Urothelium cell line (cell line): ENCODE data around the gene PTPRK.

Experiments
- DNase-seq: peaks from one replicate; pipeline ENCODE4 v3.0.0; 2011; ENCODE audit warnings: low spot score, mixed read lengths
- FAIRE-seq: peaks from 2 replicates; lab custom pipeline; 2011; peaks lifted over from hg19 to GRCh38; lab: Jason Lieb, UNC

Gene PTPRK

DNA sequence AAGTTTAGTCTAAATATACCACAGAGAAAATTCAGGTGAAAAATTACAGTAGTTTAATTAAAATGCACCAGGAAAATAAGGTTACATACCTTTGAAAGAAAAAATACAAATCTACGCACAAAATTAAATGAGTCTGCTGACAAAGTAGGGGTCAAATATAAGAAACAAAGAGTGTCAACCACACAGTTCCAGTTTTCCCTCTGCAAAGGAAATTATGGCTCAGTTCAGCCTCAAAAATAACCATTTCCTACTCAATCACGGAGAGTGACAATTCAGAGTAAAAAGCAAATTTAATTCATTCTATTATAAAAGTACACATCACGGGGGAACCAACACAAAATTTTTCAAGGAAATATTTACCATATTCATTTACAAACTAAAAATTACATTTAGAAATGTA, 124.8 kb downstream of the PTPRK start:
- FAIRE-seq (no peak), DNase-seq (no peak)

- DNase-seq = no peak
- FAIRE-seq = no peak
Observed at GRCh38 chr6:128395188-128395587, 125.2 kb downstream of the PTPRK start.

- DNase-seq (no peak), FAIRE-seq (no peak)
Observed at GRCh38 chr6:128394167-128394566, 126.2 kb downstream of the PTPRK start.

GRCh38 chr6:128389820-128390534, 130.4 kb downstream of the PTPRK start:
- FAIRE-seq (no peak), DNase-seq (no peak)

DNA sequence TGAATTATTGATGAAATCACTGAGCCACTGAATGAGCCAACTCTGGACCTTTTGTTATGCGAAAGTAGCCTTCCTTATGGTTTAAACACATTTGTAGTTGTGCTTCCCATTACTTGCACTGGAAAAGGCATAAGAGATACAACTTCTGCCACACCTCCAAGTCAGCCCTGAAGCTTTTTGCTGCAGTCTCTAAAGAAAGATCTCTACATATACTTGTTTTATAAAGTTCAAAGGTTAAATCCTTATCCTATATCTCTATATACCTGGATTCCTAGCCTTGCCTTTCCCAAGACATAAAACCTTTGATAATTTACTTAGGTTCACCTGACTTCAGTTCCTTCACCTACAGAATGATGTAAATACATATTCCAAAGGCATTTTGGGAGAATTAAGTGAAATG, 132.0 kb downstream of the PTPRK start:
- DNase-seq (no peak), FAIRE-seq (no peak)

DNA sequence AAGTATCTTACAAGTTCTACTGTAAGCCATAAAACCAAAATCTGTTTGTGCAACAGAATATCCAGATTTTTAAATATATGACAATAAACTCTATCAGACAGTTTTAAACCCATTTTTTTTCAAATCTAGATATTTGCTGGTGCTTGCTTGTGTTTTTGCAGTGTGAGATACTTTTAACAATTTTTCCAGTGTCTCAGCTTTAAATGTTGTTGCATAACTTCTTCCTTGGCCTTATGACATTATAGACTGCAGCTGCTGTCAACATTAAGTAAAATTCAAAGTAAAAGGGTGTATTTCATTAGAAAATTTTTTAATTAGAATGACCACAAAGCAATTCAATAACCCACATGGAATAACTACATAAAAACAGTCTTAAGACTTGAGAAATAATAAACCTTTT, 139.5 kb downstream of the PTPRK start:
- FAIRE-seq (no peak), DNase-seq (no peak)

DNA sequence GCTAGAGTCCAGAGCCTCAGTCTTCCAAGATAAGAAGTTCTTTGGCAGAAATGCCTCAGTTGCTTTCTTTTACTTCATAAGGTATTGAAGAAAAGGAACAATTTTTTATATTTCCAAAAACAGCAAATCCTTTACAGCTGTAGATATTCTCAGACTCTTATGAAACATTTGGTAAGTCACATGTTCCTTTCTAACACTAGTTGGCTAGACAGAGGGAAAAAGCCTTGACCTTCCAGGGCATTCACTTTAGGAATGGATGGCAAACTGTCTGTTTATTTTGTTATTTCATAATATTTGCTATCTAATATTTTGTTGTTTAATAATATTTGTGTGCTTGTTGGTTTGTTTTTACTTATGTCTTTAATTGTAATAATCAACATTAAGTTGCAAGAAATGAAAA, 140.8 kb downstream of the PTPRK start:
- FAIRE-seq (no peak), DNase-seq (no peak)

DNA sequence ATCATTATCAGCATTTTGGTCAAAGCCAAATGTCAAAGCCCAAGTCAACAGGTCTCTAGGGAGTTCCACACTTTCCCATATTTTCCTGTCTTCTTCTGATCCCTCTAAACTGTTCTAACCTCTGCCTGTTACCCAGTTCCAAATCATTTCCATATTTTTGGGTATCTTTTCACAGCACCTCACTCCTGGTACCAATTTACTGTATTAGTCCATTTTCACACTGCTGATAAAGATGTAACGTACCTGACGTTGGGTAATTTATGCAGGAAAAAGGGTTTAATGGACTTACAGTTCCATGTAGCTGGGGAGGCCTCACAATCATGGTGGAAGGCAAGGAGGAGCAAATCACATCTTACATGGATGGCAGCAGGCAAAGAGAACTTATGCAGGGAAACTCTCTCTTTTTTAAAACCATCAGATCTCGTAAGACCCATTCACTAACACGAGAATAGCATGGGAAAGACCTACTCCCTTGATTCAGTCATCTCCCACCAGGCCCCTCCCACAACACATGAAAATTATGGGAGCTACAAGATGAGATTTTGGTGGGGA, 143.4 kb downstream of the PTPRK start:
- no peak for FAIRE-seq
- DNase-seq = no peak

GRCh38 chr6:128371136-128371535, 149.3 kb downstream of the PTPRK start:
- no peak for DNase-seq
- no peak for FAIRE-seq

DNA sequence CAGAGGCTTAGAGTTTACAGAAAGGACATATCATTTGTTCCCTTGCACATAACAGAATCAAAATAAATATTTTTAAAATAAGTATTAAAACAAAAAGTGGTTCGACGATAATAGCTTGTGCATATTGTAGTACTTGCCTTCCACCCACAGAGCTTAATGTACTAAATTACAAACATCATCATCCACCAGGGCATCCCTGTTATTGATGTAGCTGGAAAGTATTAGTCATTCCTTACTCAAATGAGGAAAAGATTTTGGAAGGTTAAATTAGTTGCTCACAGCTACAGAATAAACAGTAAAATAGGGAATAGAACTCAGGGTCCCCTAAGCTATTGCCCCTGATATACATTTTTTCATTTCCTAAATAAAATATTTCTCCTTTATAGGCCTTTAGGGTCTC, 150.3 kb downstream of the PTPRK start:
- no peak for FAIRE-seq
- peak; percentile 4 for DNase-seq

- FAIRE-seq (no peak), DNase-seq (no peak)
Observed at GRCh38 chr6:128368213-128368944, 152.0 kb downstream of the PTPRK start.

- DNase-seq (no peak), FAIRE-seq (no peak)
Observed at GRCh38 chr6:128367437-128367836, 153.0 kb downstream of the PTPRK start.

- DNase-seq (no peak), FAIRE-seq (no peak)
Observed at GRCh38 chr6:128365520-128366160, 154.8 kb downstream of the PTPRK start.

DNA sequence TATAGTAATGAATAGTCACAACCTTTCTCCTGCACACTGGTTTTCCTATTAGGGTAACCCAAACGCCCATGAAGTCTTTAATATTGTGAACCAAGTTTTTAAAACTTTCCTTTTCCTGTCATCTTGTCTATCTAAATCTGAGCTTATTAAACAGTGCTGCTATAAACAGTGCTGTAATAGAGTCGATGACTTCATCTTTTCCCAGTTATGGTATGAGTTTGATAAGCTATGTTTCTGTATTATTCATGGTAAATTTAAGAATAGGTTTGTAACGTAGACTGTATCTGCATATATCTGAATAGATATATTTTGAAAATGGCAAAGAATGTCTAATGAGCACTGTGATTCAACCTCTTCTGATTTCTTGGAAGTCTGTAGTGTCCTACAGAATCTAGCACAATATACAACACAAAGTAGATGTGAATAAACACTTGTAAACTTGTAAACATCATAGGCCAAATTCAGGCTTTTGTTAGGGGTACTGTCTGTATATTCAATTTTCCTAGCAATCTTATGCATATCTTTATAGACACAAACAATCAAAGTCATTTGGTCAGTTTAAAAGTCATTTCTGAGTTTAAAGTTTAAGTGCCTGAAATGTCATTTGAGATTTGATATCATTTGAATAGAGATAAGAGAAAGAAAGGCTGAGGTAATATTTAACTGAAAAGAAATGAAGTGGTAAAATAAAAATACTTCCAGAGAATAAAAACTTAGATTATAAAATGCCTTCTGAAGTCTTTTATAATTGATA, 155.5 kb downstream of the PTPRK start:
- FAIRE-seq = no peak
- no peak for DNase-seq

DNA sequence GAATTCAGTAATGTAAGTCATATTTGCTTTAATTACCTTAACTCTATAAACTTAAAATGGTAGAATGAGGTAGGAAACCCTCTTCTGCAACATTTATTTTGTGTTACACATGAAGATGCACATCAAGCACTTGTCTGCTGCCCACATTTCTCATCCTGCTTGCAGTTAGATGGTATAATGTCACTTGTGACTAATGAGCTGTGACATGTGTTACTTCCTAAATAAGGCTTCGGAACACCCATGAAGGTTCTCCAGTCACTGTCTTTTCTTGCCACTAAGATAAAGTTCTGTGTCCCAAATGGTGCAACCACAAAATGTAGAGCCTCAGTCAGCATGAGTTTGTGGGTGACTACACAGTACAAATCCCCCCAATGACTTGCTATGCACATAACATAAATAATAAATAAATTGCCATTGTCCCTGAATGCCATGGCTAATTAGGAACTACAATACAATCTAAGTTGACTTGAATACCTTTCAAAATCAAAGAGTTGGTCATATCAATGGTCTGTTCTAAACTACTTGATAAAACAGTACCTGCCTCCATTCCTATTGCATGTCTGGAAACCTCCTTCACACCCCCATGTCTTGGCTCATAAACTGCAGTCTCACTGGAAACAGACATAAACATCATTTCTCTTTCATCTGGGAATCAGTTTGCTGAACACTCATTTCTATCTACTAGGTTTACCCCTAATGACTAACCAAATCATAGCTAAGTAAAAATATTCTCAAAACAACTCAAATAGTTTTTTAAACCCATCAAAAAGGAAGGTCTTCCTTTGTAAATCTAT, 157.2 kb downstream of the PTPRK start:
- DNase-seq (no peak), FAIRE-seq (no peak)

- FAIRE-seq (no peak), DNase-seq (no peak)
Observed at GRCh38 chr6:128361378-128361777, 159.0 kb downstream of the PTPRK start.

- DNase-seq (no peak), FAIRE-seq (no peak)
Observed at GRCh38 chr6:128358244-128358776, 162.1 kb downstream of the PTPRK start.

DNA sequence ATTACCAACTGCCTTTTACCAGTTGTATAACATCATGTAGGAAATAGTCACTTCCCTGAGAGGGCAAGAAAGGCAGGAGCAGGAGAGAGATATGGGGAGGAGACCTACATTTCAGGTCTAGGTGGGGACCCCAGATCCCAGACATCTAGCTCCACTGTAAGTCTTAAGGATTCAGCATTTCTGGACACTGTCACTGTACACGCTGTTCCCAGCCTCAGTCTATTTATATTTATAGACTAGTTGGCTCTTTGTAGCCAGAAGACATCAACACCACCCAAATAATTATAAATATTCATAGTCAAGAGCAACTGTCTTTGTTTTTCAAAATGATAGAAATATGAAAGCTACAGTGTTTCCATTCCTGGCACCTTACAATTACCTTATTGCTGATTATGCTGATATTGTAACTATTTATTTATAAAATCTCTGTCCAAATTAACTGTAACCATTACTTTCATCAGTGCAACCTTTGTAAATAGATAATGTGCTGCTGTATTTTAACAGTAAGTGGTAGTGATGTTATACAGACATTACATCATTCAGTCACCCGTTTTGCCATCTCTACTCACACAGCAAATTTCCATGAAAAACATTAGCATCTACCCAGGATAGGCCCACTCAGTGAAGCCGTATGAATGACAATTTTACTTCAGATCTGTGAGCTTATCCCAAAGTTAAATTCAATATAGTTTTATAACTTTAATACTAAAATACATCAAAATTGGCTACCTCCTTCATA, 162.8 kb downstream of the PTPRK start:
- DNase-seq (no peak), FAIRE-seq (no peak)

GRCh38 chr6:128352366-128352765, 168.0 kb downstream of the PTPRK start:
- no peak for FAIRE-seq
- DNase-seq = no peak

DNA sequence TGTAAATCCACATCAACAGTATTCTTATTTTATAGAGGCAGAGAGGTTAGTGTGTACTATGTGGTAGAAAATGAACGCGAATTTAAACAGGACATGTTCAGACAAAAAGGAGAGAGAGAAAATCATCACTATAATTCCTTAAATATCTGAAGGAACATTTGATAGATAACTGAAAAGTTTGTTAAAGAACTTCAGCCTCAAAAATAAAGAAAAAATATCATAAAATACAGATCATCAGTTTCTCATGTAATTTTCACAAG, 169.2 kb downstream of the PTPRK start:
- DNase-seq (no peak), FAIRE-seq (no peak)
